Lower lobe of right lung (tissue), 2 donors: ENCODE measurements around the gene KLHDC4. TPM values are rescaled to one million over a fixed set of nuclear protein-coding genes. Genes with fewer than 3 reads are reported as not detected.

Experiments
- ATAC-seq, 2 donors: fragments of 200-7000 bp; cut with Tn5 transposase; one replicate each; pipeline ENCODE4 v1.9.1; 2020 to 2022; ENCODE audit warnings: mild to moderate bottlenecking in 2 of 2, moderate library complexity in 2 of 2
- DNase-seq: peaks from one replicate; pipeline ENCODE4 v3.0.0-alpha.2; 2020
- H3K27ac ChIP-seq: fragments of 200-600 bp; one replicate; pipeline ENCODE4 v1.8.0; 2022
- H3K27me3 ChIP-seq: fragments of 200-600 bp; one replicate; pipeline ENCODE4 v1.8.0; 2022; ENCODE audit warnings: low read depth
- H3K36me3 ChIP-seq: fragments of 200-600 bp; one replicate; pipeline ENCODE4 v1.8.0; 2022; ENCODE audit warnings: mild to moderate bottlenecking
- H3K4me1 ChIP-seq: fragments of 200-600 bp; one replicate; pipeline ENCODE4 v1.8.0; 2022
- H3K4me3 ChIP-seq: fragments of 200-600 bp; one replicate; pipeline ENCODE4 v1.8.0; 2022; ENCODE audit warnings: mild to moderate bottlenecking
- H3K9me3 ChIP-seq: fragments of 200-600 bp; one replicate; pipeline ENCODE4 v1.8.0; 2022
- CTCF ChIP-seq: fragments of 200-600 bp; IDR thresholded peaks from one replicate; pipeline ENCODE4 v1.8.0; 2022; ENCODE audit warnings: antibody characterized with exemption, mild to moderate bottlenecking
- intact Hi-C: fragments of 100-400 bp; cut with DNase I; formaldehyde crosslinking; loops from one replicate; pipeline ENCODE4 v1.11.0; 2022
- total RNA-seq: library from RNA; stranded (reverse); fragmentation: NEBNext Ultra II Directional; extraction: Animal tissue kit (Norgen Biotek cat#: 25700); gene quantifications from one replicate; pipeline ENCODE4 v1.2.1, GENCODE V29; 2021
- donor health status: DM: no; HTN: yes; CAD: no; lungs with severe emphysema.

KLHDC4 gene
- total RNA-seq, 1 donor from 2014 or later: 33.9 TPM

DNA sequence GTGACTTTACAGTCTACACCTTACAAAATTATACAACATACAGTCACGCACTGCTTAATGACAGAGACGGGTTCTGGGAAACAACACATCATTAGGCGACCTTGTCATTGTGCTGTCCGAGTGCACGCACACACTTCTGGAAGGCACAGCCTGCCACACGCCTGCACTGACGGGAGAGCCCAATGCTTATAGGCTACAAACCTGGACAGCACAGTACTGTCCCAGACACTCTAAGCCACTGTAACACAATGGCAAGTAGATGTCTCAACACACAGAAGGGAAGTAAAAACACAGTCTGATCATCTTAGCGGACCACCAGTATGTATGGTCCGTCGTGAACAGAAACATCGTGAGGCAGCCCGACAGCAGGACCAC is 29.8 kb downstream of the KLHDC4 start:
- Histone ChIP-seq H3K4me3 (no peak overlapping the region), H3K4me1 (no peaks in the 10 kb centered on the region), H3K27me3 (no peaks in the 10 kb centered on the region), H3K27ac (no peak overlapping the region), H3K9me3 (no peaks in the 10 kb centered on the region), H3K36me3 (peaks cover 45% of the 10 kb centered on the region)
- no peak for TF ChIP-seq CTCF
- intact Hi-C loops: no loop called here
- ATAC-seq (no peak), DNase-seq (no peak)

GRCh38 chr16:87735270-87736007 is 30.3 kb downstream of the KLHDC4 start:
- Histone ChIP-seq H3K9me3 (no peaks in the 10 kb centered on the region), H3K27me3 (no peaks in the 10 kb centered on the region), H3K36me3 (peaks cover 39% of the 10 kb centered on the region), H3K27ac (no peak overlapping the region), H3K4me3 (no peak overlapping the region), H3K4me1 (no peaks in the 10 kb centered on the region)
- intact Hi-C loops: no loop called here
- TF ChIP-seq CTCF: no peak
- no peak for ATAC-seq
- DNase-seq: no peak

GRCh38 chr16:87734644-87735043 is 31.1 kb downstream of the KLHDC4 start:
- intact Hi-C loops: no loop called here
- Histone ChIP-seq H3K4me3 (no peak overlapping the region), H3K9me3 (no peaks in the 10 kb centered on the region), H3K27me3 (no peaks in the 10 kb centered on the region), H3K36me3 (peaks cover 38% of the 10 kb centered on the region), H3K4me1 (no peaks in the 10 kb centered on the region), H3K27ac (no peak overlapping the region)
- no peak for ATAC-seq
- DNase-seq: no peak
- no peak for TF ChIP-seq CTCF

- no peaks in the 10 kb centered on the region for H3K4me1 ChIP-seq
- intact Hi-C loops: no loop called here
- no peaks in the 10 kb centered on the region for H3K9me3 ChIP-seq
- peaks cover 51% of the 10 kb centered on the region for H3K36me3 ChIP-seq
- TF ChIP-seq CTCF: no peak
- H3K4me3 ChIP-seq: no peak overlapping the region
- ATAC-seq (no peak), DNase-seq (no peak)
- no peaks in the 10 kb centered on the region for H3K27me3 ChIP-seq
- H3K27ac ChIP-seq: no peak overlapping the region
Measured at GRCh38 chr16:87733190-87733589, 32.6 kb downstream of the KLHDC4 start.

DNA sequence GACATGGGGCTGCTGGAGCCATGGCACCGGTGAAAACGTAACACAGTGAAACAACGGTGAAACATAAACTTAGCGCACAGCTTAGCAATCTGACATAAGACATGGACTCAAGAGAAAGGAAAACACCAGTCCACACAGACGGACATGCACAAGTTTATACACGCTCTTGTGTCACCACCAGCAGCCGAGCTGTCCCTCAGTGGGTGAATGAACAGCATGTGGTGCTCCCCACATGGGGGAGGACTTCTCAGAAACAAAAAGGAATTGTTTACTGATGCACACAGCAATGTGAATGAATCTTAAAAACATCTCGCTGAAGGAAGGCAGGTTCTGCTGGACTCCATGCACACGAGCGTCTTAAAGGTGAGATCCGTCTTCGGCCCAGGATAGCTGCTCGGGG is 34.2 kb downstream of the KLHDC4 start:
- H3K4me3 ChIP-seq: no peak overlapping the region
- H3K4me1 ChIP-seq: no peaks in the 10 kb centered on the region
- no peak for TF ChIP-seq CTCF
- no peaks in the 10 kb centered on the region for H3K9me3 ChIP-seq
- peaks cover 56% of the 10 kb centered on the region for H3K36me3 ChIP-seq
- no peak overlapping the region for H3K27ac ChIP-seq
- no peaks in the 10 kb centered on the region for H3K27me3 ChIP-seq
- no peak for ATAC-seq
- intact Hi-C loops: no loop called here
- no peak for DNase-seq
